Keratinocyte (primary cell): ENCODE measurements around the gene CHN2. TPM values are rescaled to one million over a fixed set of nuclear protein-coding genes. Genes with fewer than 3 reads are reported as not detected.

Experiments used
- DNase-seq: peaks from one replicate; pipeline ENCODE4 v3.0.0-alpha.2; 2011; ENCODE audit warnings: low read depth, missing footprints, low spot score
- FAIRE-seq: peaks from 2 replicates; lab custom pipeline; 2011; peaks lifted over from hg19 to GRCh38; lab: Jason Lieb, UNC
- H2AFZ ChIP-seq: 2 replicates; pipeline ENCODE4 v1.6.0; 2012; ENCODE audit warnings: low read length, control low read depth, inconsistent platforms; ENCODE audit not compliant: control insufficient read depth
- H3K27ac ChIP-seq: 2 replicates; pipeline ENCODE4 v1.5.1; 2011; ENCODE audit warnings: low read length; ENCODE audit not compliant: control insufficient read depth, insufficient read depth
- H3K27me3 ChIP-seq: 3 replicates; pipeline ENCODE4 v1.6.0; 2011; ENCODE audit warnings: low read length; ENCODE audit not compliant: control insufficient read depth, insufficient read depth; ENCODE audit errors: extremely low read depth
- H3K36me3 ChIP-seq, 2 experiments: 2 replicates in 1 of 2; 3 replicates in 1 of 2; pipeline ENCODE4 v1.5.1; 2011; ENCODE audit warnings: low read length in 2 of 2, mild to moderate bottlenecking in 1 of 2; ENCODE audit not compliant: control insufficient read depth in 2 of 2, insufficient read depth in 2 of 2; ENCODE audit errors: extremely low read depth in 1 of 2
- H3K4me1 ChIP-seq: 3 replicates; pipeline ENCODE4 v1.5.1; 2011; ENCODE audit warnings: low read length; ENCODE audit not compliant: control insufficient read depth, insufficient read depth; ENCODE audit errors: extremely low read depth
- H3K4me2 ChIP-seq: 3 replicates; pipeline ENCODE4 v1.6.0; 2011; ENCODE audit warnings: low read depth, low read length; ENCODE audit not compliant: control insufficient read depth, insufficient read depth; ENCODE audit errors: extremely low read depth
- H3K4me3 ChIP-seq, 3 experiments: fragments of 200-600 bp in 1 of 3; sonication (generic) in 1 of 3; 2 replicates in 2 of 3; 3 replicates in 1 of 3; pipeline ENCODE4 v1.5.1; 2011 to 2016; ENCODE audit warnings: low read length in 3 of 3, mild to moderate bottlenecking in 3 of 3, control low read depth in 2 of 3, inconsistent platforms in 1 of 3, low read depth in 1 of 3, mixed read lengths in 1 of 3, mixed run types in 1 of 3, moderate library complexity in 1 of 3; ENCODE audit not compliant: control insufficient read depth in 2 of 3, insufficient read depth in 2 of 3; ENCODE audit errors: extremely low read depth in 1 of 3
- H3K79me2 ChIP-seq: 2 replicates; pipeline ENCODE4 v1.6.0; 2012; ENCODE audit warnings: low read length; ENCODE audit not compliant: control insufficient read depth, insufficient read depth
- H3K9ac ChIP-seq: 3 replicates; pipeline ENCODE4 v1.6.0; 2011; ENCODE audit warnings: low read length; ENCODE audit not compliant: control insufficient read depth, insufficient read depth; ENCODE audit errors: extremely low read depth
- H3K9me1 ChIP-seq: 3 replicates; pipeline ENCODE4 v1.6.0; 2011; ENCODE audit warnings: low read length; ENCODE audit not compliant: control insufficient read depth, insufficient read depth; ENCODE audit errors: extremely low read depth
- H3K9me3 ChIP-seq: 2 replicates; pipeline ENCODE4 v1.5.1; 2012; ENCODE audit warnings: low read depth, low read length; ENCODE audit not compliant: control insufficient read depth
- H4K20me1 ChIP-seq: 3 replicates; pipeline ENCODE4 v1.6.0; 2011; ENCODE audit warnings: low read length; ENCODE audit not compliant: control insufficient read depth, insufficient read depth; ENCODE audit errors: extremely low read depth
- EZH2 ChIP-seq: IDR thresholded peaks from one replicate; pipeline ENCODE4 v1.6.1; 2012; ENCODE audit warnings: inconsistent platforms, mild to moderate bottlenecking, low read length, moderate library complexity
- dilution Hi-C: fragments of 300-500 bp; cut with MboI; formaldehyde crosslinking; loops from one replicate; pipeline ENCODE4 v1.7.0; 2020; ENCODE audit warnings: low sequenced_read_pairs; ENCODE audit not compliant: extremely low pct_ligation_motif_present
- polyA plus RNA-seq, 5 experiments: library from polyadenylated mRNA; depleted of rRNA in 3 of 5; stranded (reverse) in 3 of 5; stranded (forward) in 1 of 5; unstranded in 1 of 5; fragments of >200 nt; gene quantifications; 1 replicate in 1 of 5; 2 replicates in 3 of 5; 3 replicates in 1 of 5; pipeline versions ENCODE4 v1.2.1 to v1.2.3, GENCODE V29; 2011 to 2012; ENCODE audit warnings: missing spikeins in 2 of 5, low read depth in 1 of 5, low replicate concordance in 1 of 5
- TF ChIP-seq, protein P1 (sequence below), 3 experiments: IDR thresholded peaks in 1 of 3; conservative IDR thresholded peaks in 1 of 3; optimal IDR thresholded peaks in 1 of 3; 2 replicates in 2 of 3; 3 replicates in 1 of 3; pipeline versions ENCODE3 to v1.5.1; 2011; ENCODE audit warnings: low read length in 3 of 3, mild to moderate bottlenecking in 3 of 3, moderate library complexity in 2 of 3, control low read depth in 1 of 3, inconsistent platforms in 1 of 3; ENCODE audit not compliant: insufficient read depth in 2 of 3; ENCODE audit errors: extremely low read depth in 1 of 3

Gene CHN2
- polyA plus RNA-seq, 1 donor (not counting 4 experiments of a cell fraction or from before 2014, with no cell fraction given), result 1.8 TPM

DNA sequence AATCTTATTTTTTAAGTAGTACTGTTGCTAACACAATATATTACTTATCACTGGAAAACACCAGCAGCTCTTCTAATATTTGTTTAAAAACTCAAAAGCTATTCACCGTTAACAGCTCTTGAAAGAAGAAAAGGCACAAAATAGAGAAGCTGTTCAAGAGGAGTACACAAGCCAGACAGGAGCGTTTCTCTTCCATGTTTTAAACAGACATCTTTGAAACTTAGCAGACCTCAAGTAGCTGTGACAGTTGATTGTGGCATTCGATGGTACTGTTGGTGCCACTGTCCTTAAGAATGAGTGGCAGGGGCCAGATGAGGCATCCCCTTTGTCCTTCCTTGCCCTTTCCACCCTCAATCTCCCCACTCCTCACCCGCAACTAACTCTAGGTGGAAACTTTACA, 287.5 kb downstream of the CHN2 start:
- no peaks in the 10 kb centered on the region for H3K4me1 ChIP-seq
- TF ChIP-seq, protein P1, sequence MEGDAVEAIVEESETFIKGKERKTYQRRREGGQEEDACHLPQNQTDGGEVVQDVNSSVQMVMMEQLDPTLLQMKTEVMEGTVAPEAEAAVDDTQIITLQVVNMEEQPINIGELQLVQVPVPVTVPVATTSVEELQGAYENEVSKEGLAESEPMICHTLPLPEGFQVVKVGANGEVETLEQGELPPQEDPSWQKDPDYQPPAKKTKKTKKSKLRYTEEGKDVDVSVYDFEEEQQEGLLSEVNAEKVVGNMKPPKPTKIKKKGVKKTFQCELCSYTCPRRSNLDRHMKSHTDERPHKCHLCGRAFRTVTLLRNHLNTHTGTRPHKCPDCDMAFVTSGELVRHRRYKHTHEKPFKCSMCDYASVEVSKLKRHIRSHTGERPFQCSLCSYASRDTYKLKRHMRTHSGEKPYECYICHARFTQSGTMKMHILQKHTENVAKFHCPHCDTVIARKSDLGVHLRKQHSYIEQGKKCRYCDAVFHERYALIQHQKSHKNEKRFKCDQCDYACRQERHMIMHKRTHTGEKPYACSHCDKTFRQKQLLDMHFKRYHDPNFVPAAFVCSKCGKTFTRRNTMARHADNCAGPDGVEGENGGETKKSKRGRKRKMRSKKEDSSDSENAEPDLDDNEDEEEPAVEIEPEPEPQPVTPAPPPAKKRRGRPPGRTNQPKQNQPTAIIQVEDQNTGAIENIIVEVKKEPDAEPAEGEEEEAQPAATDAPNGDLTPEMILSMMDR (optimal IDR thresholded peaks at IDR 0.05 in 1 of 3, IDR thresholded peaks at IDR 0.05 in 1 of 3, conservative IDR thresholded peaks at IDR 0.05 in 1 of 3; ENCODE audit: extremely low read depth in 1 of 3, insufficient read depth in 2 of 3, low read length in 3 of 3), result no peak
- TF ChIP-seq EZH2, result no peak
- H3K9ac ChIP-seq, result no peak overlapping the region
- H2AFZ ChIP-seq, result no peak overlapping the region
- no peaks in the 10 kb centered on the region for H3K9me1 ChIP-seq
- H4K20me1 ChIP-seq, result no peaks in the 10 kb centered on the region
- DNase-seq (no peak), FAIRE-seq (no peak)
- no peaks in the 10 kb centered on the region for H3K27me3 ChIP-seq
- H3K9me3 ChIP-seq, result no peaks in the 10 kb centered on the region
- H3K4me3 ChIP-seq, result no peak overlapping the region
- H3K36me3 ChIP-seq, result no peaks in the 10 kb centered on the region
- H3K4me2 ChIP-seq, result no peak overlapping the region
- dilution Hi-C loops, result no loop called here
- no peak overlapping the region for H3K27ac ChIP-seq
- no peaks in the 10 kb centered on the region for H3K79me2 ChIP-seq

DNA sequence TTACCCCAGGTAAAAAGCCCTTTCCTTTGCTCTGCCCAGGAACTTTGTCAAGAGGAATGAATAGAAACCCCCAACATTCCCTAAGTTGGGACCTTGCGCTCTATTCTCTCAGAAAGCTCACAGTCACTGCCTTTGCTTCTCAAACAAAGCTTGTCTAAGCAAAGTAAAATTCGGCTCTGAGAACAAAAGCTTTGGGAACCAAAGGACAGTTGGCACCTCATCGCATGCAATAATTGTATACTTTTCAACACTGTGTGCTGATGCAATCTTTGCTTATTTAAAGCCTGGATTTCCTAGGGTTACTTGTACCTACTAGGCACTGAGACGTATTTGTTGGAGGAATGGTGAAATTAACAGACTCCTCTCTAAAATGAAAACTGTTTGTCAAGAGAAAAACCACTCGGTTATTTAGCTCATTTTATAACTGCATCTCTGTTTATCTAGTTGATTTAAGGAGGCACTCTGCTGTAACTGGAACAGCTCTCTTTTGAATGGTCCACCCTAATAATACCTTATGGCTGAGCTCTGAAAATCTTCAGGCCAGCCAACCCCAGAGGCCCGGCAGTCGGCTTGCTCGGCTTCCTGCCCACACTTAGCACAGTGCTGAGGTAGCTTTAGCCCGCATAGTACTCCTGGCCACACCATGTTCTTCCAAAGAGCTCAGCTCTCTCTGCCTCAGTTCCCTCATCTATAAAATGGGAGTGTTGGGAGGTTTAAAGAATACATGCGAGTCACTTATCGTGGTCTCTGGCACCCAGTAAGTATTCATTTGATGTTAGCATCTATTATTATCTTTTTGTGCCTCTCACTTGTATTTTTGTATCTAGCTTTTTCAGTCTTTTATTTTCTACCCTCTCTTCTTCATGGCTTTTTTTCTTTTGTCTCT, 288.9 kb downstream of the CHN2 start:
- TF ChIP-seq, protein P1 (optimal IDR thresholded peaks at IDR 0.05 in 1 of 3, IDR thresholded peaks at IDR 0.05 in 1 of 3, conservative IDR thresholded peaks at IDR 0.05 in 1 of 3; ENCODE audit: extremely low read depth in 1 of 3, insufficient read depth in 2 of 3, low read length in 3 of 3), result no peak
- TF ChIP-seq EZH2, result no peak
- no peaks in the 10 kb centered on the region for H3K79me2 ChIP-seq
- no peak overlapping the region for H3K27ac ChIP-seq
- FAIRE-seq (no peak), DNase-seq (no peak)
- H3K9me3 ChIP-seq, result no peaks in the 10 kb centered on the region
- no peak overlapping the region for H3K4me3 ChIP-seq
- dilution Hi-C loops, result no loop called here
- H3K9me1 ChIP-seq, result no peaks in the 10 kb centered on the region
- H3K36me3 ChIP-seq, result no peaks in the 10 kb centered on the region
- H4K20me1 ChIP-seq, result no peaks in the 10 kb centered on the region
- no peak overlapping the region for H3K4me2 ChIP-seq
- H3K27me3 ChIP-seq, result no peaks in the 10 kb centered on the region
- H3K4me1 ChIP-seq, result peaks cover 12% of the 10 kb centered on the region
- no peak overlapping the region for H2AFZ ChIP-seq
- no peak overlapping the region for H3K9ac ChIP-seq
